ENCODE results near the gene IGHMBP2.

The IGHMBP2 gene

DNA sequence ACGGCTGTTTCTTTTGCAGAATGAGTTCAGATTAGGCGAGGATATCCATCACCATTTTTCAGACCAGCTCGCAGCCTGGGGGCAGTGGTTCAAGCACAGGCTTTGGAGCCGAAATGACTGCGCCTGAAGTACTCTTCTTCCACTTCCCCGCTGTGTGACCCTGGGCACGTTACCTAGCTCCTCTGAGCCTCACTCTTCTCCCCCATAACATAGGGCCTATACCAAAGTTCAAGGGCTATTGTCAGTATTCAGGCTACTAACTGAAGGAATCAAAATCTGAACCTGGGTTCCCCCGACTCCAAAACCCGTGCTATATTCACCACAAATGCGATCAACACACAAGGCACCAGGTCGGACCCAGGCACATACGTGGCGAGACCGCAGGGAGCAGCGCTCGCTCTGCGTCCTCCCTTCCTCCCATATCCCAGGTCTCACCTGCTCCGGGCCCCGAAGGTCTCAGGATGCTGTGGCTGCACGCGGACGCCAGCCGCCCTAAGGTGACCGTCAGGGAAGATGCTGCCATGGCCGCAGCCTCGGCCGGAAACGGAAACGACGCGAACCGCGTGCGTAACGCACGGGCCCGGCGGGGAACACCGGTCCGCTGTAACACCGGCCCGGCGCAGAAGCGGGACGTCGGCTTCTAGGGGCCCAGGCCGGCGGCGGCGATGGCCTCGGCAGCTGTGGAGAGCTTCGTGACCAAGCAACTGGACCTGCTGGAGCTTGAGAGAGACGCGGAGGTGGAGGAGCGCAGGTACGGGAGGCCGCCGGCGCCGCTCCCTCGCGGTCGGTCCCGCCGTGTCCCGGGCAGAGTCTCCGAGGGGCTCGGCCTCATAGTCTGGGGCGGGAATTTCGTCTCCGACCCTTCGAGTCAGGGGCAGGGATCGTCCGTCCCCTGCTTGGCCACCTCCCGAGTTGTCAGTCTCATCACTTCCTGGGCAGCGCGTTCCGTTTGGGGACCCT, at the start of gene IGHMBP2, which contains the start of gene MRPL21:
Gene IGHMBP2 (plus strand): TSS at position 604 of the 960 bp plus-strand sequence. CDS start 62 bp downstream, at position 666.
Gene MRPL21 (minus strand): TSS at position 545 of the 960 bp plus-strand sequence. CDS start 22 bp downstream, at position 523.
- peak within 1 kb of the TSS; percentile 94 for H3K27ac ChIP-seq
- TF ChIP-seq, protein P1, sequence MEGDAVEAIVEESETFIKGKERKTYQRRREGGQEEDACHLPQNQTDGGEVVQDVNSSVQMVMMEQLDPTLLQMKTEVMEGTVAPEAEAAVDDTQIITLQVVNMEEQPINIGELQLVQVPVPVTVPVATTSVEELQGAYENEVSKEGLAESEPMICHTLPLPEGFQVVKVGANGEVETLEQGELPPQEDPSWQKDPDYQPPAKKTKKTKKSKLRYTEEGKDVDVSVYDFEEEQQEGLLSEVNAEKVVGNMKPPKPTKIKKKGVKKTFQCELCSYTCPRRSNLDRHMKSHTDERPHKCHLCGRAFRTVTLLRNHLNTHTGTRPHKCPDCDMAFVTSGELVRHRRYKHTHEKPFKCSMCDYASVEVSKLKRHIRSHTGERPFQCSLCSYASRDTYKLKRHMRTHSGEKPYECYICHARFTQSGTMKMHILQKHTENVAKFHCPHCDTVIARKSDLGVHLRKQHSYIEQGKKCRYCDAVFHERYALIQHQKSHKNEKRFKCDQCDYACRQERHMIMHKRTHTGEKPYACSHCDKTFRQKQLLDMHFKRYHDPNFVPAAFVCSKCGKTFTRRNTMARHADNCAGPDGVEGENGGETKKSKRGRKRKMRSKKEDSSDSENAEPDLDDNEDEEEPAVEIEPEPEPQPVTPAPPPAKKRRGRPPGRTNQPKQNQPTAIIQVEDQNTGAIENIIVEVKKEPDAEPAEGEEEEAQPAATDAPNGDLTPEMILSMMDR (conservative IDR thresholded peaks at IDR 0.05), result no peak
- peak; percentile 85; the same call in 1 of the 2 replicates for TF ChIP-seq ZFX (IDR thresholded peaks at IDR 0.05)

DNA sequence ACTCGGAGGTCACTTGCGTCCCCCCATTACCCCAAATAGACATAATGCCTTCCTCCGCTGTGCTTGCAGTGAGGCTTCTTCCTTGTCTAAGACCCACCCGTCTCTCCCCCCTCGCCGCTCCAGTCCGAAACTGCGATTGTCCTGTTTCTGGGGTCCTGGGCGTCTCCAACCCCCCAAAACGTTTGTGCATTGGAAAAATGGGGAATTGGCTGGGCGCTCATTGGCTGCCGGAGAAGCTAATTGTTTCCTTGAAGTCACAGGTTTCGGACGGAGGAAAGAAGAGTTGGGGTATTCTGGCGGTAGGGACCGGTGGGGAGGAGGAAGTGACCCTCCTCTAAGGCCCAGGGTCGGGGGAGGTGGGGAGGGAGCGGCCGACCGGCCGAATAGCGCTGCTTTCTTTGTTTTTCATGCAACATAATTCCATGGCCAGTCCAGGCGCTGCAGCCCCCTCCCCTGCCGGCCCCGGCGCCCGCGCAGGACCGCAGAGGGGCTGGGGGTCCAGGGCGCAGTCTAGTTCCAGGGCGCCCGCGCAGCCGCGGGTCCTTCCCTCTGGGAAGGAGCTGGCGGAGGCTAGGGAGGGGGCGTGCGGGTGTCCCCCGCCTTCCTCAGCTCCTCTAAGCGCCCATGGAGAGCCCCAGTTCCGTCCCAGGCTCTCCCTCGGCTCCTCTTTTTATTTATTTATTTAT, 49.3 kb upstream of the IGHMBP2 start:
- H3K27ac ChIP-seq, result no peak overlapping the region
- TF ChIP-seq ZFX (IDR thresholded peaks at IDR 0.05), result no peak
- TF ChIP-seq, protein P1 (conservative IDR thresholded peaks at IDR 0.05), result no peak

DNA sequence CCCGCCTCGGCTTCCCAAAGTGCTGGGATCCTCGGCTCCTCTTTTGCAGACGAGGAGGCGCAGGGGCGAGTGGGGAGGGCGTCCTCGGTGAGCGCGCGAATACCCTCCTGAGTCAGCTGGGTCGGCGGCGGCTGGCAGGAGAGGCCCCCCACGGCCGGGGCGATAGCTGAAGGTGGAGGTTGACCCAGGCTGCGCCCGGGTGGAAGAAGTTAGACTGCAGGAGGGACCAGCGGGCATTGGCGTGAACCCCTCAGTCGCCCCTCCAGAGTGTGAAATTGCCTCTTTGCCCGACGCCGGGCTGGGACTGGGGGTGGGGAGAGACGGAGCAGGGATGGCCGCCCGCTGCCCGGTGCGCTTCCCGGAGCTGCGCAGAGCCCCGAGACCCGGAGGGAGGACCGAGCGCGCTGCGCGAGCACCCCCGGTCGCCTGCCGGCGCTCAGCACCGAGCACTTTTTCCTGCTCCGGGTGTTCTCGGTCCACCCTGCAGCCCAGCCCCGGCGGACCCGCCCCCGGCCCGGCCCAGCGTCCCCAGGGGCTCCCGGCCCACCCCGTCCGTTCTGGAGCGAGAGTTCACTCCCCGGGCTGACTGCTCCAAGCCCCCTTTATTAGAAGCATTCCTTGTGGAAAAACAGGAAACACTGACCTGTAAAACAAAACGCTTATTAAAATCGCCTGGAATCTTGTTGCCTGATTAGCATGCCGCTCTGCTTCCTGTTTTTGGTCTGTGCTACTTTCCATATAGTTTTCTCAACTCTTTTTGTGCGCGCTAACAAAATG, 48.3 kb upstream of the IGHMBP2 start:
- no peak overlapping the region for H3K27ac ChIP-seq
- TF ChIP-seq, protein P1 (conservative IDR thresholded peaks at IDR 0.05), result no peak
- no peak for TF ChIP-seq ZFX (IDR thresholded peaks at IDR 0.05)

DNA sequence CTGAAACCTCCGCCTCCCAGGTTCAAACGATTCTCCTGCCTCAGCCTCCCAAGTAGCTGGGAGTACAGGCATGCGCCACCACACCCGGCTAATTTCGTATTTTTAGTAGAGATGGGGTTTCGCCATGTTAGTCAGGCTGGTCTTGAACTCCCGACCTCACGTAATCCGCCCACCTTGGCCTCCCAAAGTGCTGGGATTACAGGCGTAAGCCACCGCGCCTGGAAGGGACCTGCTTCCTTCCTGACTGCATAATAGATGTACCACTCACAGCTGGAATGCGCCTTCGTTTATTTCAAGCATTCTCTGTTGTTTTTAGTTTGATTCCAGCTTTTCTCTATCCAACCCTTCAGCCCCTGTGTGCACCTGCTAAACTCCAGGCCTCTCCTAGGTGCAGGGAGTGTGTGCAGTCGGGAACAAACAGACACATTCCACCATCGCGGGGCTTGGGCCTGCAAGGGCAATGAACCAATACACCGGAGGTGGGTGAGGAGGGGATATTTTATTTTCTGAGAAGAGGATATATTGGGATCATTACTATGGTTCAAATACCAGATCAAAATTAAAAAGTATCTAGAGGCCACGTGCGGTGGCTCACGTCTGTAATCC, 47.2 kb upstream of the IGHMBP2 start:
- peak overlapping the region; percentile 78 for H3K27ac ChIP-seq

DNA sequence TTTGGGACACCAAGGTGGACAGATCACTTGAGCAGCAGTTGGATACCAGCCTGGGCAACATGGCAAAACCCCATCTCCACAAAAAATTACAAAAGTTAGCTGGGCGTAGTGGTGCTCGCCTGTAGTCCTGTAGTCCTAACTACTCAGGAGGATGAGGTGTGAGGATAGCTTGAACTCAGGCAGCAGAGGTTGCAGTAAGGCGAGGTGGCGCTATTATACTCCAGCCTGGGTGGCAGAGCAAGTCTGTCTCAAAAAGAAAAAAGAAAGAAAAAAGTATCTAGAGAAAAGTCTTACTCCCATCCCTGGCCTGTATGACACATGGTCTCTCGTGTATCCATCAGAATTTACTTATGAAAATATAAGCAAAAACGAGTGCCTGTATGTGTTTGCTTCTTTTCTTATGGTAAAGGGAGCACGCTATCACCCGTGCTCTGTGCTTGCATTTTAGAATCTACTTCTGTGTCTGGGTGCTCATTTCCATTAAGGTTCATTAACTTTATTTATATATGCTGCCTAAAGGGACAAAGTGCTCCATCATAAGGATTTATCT, 46.6 kb upstream of the IGHMBP2 start:
- peak overlapping the region; percentile 78 for H3K27ac ChIP-seq
- no peak for TF ChIP-seq ZFX (IDR thresholded peaks at IDR 0.05)
- TF ChIP-seq, protein P1 (conservative IDR thresholded peaks at IDR 0.05), result no peak

DNA sequence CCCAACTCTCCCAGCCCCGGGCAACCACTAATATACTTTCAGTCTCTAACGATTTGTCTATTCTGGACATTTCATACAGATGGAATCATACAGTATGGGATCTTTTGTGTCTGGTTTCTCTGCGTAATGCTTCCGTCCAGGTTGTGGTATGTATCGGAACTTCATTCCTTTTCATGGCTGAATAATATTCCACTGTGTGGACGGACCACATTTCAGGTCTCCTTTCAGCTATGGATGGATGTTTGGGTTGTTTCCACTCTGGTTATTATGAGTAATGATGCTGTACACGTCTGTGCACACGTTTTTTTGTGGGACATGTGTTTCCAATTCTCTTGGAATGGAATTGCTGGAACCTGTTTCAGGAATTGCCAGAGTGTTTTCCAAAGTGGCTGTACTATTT, 44.6 kb upstream of the IGHMBP2 start:
- TF ChIP-seq, protein P1 (conservative IDR thresholded peaks at IDR 0.05), result no peak
- no peak for TF ChIP-seq ZFX (IDR thresholded peaks at IDR 0.05)
- H3K27ac ChIP-seq, result no peak overlapping the region

DNA sequence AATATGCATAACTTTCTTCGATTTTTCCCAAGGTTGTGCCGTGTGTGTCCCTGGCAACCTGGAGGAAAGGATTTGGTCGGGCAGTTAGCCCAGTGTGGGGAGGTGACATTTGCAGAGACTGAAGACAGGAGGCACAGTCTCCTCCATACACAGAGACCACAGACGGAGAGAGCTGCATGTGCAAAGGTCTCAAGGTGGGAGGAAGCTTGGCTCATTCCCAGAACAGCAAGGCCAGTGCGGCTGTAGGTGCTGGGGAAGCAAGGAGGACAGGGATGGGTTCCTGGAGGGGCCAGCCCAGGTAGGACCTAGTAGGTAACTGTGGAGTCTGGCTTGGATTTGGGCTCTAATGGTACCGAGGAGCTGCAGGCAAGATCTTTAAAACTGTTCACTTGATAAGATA, 41.3 kb upstream of the IGHMBP2 start:
- TF ChIP-seq, protein P1 (conservative IDR thresholded peaks at IDR 0.05), result no peak
- TF ChIP-seq ZFX (IDR thresholded peaks at IDR 0.05), result no peak
- no peak overlapping the region for H3K27ac ChIP-seq

All from C4-2B (cell line).